Erythroblast (primary cell): Measurements from ENCODE around the gene CLDN24.

Experiments used
- GATA1 ChIP-seq: IDR thresholded peaks from 2 replicates; pipeline ENCODE4 v1.6.1; 2011; ENCODE audit warnings: low read depth, mild to moderate bottlenecking, control low read depth, low read length, moderate library complexity
- POLR2A ChIP-seq: IDR thresholded peaks from 2 replicates; pipeline ENCODE4 v1.6.1; 2011; ENCODE audit warnings: mild to moderate bottlenecking, low read length

GRCh38 chr4:183347146-183347545 is 24.9 kb upstream of the CLDN24 start:
- no peak for TF ChIP-seq POLR2A
- TF ChIP-seq GATA1, result no peak
